ENCODE measurements around the gene DDA1. TPM values are rescaled to one million over a fixed set of nuclear protein-coding genes. Genes with fewer than 3 reads are reported as not detected.

DDA1 gene
- total RNA-seq, 2 donors from 2014 or later: 8.9 to 13.5 TPM

DNA sequence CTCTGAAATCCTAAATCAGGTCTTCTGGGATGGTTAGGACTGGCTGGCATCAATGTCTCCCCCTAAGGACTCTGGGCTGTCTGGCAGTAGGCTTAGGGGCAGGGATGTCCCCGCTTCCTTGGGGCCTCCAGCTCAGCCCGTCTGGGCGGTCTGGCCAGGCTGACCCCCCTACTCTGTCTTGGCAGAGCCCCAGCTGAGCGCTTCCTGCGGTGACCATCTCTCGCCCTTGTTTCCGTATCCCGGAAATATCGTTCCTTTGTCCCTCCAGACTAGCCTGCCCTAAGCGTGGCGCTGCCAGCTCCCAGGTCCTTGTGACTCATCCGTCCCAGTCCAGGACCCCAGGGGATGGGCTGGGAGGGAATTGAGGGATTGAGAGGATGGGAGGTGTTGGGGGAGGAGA is 39.3 kb downstream of the DDA1 start:
- Histone ChIP-seq H3K9me3 (no peaks in the 10 kb centered on the region), H3K27ac (peak overlapping the region; percentile 73 to 94), H3K27me3 (replicated peaks; ENCODE audit: insufficient read depth) (no peaks in the 10 kb centered on the region), H3K4me3 (peak overlapping the region; percentile 56), H3K4me1 (ENCODE audit: control insufficient read depth in 1 of 2, low read depth in 2 of 2) (peaks cover 22 to 47% of the 10 kb centered on the region in 2 donors), H3K36me3 (no peaks in the 10 kb centered on the region)
- peak; percentile 23 for ATAC-seq (ENCODE audit: insufficient number of reproducible peaks, low FRiP score, low read depth)
- peak; percentile 51 for DNase-seq (ENCODE audit: low spot score)
- TF ChIP-seq, protein P1, sequence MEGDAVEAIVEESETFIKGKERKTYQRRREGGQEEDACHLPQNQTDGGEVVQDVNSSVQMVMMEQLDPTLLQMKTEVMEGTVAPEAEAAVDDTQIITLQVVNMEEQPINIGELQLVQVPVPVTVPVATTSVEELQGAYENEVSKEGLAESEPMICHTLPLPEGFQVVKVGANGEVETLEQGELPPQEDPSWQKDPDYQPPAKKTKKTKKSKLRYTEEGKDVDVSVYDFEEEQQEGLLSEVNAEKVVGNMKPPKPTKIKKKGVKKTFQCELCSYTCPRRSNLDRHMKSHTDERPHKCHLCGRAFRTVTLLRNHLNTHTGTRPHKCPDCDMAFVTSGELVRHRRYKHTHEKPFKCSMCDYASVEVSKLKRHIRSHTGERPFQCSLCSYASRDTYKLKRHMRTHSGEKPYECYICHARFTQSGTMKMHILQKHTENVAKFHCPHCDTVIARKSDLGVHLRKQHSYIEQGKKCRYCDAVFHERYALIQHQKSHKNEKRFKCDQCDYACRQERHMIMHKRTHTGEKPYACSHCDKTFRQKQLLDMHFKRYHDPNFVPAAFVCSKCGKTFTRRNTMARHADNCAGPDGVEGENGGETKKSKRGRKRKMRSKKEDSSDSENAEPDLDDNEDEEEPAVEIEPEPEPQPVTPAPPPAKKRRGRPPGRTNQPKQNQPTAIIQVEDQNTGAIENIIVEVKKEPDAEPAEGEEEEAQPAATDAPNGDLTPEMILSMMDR (IDR thresholded peaks at IDR 0.05): no peak

DNA sequence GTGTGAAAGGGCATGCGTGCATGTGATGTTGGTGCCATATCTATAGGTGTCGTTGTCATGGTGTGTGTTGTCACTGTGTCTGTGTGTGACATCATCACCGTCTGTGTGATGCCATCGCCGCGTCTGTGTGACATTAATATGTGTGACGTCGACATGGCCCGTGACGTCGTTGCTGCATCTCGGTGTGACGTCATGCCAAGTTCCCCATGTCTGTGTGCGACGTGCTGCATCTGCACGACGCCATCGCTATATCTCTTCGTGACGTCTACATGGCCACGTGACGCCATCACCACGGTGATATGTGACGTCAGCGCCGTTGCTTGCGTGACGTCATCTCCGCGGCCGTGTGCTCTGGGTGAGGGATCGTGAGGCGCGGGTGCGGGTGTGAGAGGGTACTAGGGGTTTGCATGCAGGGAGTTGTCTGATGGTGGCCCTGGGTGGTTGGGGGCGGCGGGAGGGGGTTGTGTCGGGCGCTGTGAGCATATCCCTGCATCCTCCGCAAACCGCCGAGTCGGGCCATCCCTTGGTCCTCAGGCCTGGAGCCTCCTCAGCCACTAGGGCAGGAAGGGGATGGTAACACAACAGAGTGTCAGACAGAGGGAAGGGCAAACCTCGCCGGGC is 42.6 kb downstream of the DDA1 start:
- Histone ChIP-seq H3K9me3 (no peaks in the 10 kb centered on the region), H3K27me3 (replicated peaks; ENCODE audit: insufficient read depth) (no peaks in the 10 kb centered on the region), H3K4me3 (no peak overlapping the region), H3K4me1 (ENCODE audit: control insufficient read depth in 1 of 2, low read depth in 2 of 2) (peaks cover 21 to 36% of the 10 kb centered on the region in 2 donors), H3K36me3 (no peaks in the 10 kb centered on the region), H3K27ac (no peak overlapping the region)
- DNase-seq (ENCODE audit: low spot score): no peak
- TF ChIP-seq, protein P1 (IDR thresholded peaks at IDR 0.05): no peak
- no peak for ATAC-seq (ENCODE audit: insufficient number of reproducible peaks, low FRiP score, low read depth)

DNA sequence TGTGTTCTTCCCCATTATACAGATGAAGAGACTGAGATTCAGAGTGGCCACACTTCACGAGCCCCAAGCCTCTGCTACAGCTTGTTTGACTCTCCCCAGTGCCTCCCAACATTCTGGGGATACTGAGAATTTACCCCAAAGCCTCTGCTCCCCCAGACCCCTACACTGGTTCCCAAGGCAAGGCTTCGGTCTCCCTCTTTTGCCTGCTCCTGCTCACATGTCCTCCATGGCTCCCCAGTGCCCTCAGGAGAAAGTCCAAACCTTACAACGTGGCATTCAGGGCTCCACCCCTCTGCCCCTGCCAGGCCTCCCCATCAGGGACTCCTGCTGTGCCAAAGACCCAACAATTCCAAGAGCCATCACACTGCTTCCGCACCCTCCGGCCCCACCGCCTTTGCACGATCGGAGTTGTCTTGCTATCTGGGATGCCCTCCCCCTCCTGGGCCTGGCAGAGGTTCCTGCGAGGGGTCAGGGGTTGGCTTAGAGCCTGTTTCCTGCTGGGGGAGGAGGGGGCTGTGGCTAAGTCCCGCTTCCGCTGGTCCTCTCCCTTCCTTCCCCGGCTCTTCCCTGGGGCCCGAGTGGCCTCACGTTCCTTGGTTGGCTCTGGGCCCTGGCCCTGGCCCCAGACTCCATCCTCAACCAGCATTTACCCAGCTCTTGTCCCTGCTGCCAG is 43.4 kb downstream of the DDA1 start:
- H3K4me3 ChIP-seq: no peak overlapping the region
- ATAC-seq (ENCODE audit: insufficient number of reproducible peaks, low FRiP score, low read depth) (no peak), DNase-seq (ENCODE audit: low spot score) (no peak)
- H3K4me1 ChIP-seq (ENCODE audit: control insufficient read depth in 1 of 2, low read depth in 2 of 2): peaks cover 13 to 29% of the 10 kb centered on the region in 2 donors
- H3K27me3 ChIP-seq (replicated peaks; ENCODE audit: insufficient read depth): no peaks in the 10 kb centered on the region
- TF ChIP-seq, protein P1 (IDR thresholded peaks at IDR 0.05): no peak
- H3K36me3 ChIP-seq: no peaks in the 10 kb centered on the region
- H3K27ac ChIP-seq: peak overlapping the region in 1 of 2 donors; percentile 39
- H3K9me3 ChIP-seq: no peaks in the 10 kb centered on the region

DNA sequence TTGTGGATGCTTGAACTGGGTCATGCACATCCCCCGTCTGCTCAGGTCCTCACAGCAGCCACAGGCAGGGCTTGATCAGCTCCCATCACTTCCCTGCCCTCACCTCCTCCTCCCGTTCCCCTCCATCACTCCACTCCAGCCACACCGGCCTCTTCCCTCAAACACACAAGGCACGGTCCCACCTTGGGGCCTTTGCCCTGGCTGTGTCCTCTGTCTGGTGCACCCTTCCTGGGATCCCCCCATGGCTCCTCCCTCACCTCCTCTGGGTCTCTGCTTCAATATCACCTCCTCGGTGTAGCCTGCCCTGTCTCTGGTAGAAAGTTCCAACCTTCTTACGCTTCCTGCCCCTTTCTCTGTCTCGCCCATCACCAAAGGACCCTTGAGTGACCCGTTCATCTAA is 44.0 kb downstream of the DDA1 start:
- TF ChIP-seq, protein P1 (IDR thresholded peaks at IDR 0.05): no peak
- Histone ChIP-seq H3K4me1 (ENCODE audit: control insufficient read depth in 1 of 2, low read depth in 2 of 2) (peaks cover 6 to 29% of the 10 kb centered on the region in 2 donors), H3K4me3 (no peak overlapping the region), H3K36me3 (no peaks in the 10 kb centered on the region), H3K27ac (no peak overlapping the region), H3K9me3 (no peaks in the 10 kb centered on the region), H3K27me3 (replicated peaks; ENCODE audit: insufficient read depth) (no peaks in the 10 kb centered on the region)
- ATAC-seq (ENCODE audit: insufficient number of reproducible peaks, low FRiP score, low read depth) (no peak), DNase-seq (ENCODE audit: low spot score) (no peak)

DNA sequence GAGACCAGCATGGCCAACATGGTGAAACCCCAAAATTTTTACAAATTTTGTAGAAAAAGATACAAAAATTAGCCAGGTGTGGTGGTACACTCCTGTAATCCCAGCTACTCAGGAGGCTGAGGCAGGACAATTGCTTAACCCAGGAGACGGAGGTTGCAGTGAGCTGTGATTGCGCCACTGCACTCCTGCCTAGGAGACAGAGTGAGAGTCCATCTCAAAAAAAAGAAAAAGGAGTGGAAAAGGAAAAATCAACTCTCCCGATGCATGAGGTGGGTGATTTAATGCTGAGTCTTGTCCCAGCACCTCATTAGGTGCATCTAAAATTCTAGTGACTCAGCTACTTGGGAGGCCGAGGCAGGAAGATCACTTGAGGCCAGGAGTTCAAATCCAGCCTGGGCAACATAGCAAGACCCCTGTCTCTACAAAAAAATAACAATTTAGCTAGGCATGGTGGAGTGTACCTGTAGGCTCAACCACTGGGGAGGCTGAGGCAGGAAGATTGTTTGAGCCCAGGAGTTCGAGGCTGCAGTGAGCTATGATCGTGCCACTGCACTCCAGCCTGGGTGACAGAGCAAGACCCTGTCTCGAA is 47.8 kb downstream of the DDA1 start:
- H3K27me3 ChIP-seq (replicated peaks; ENCODE audit: insufficient read depth): no peaks in the 10 kb centered on the region
- DNase-seq (ENCODE audit: low spot score): no peak
- no peak overlapping the region for H3K27ac ChIP-seq
- ATAC-seq (ENCODE audit: insufficient number of reproducible peaks, low FRiP score, low read depth): no peak
- no peak overlapping the region for H3K4me3 ChIP-seq
- TF ChIP-seq, protein P1 (IDR thresholded peaks at IDR 0.05): no peak
- H3K9me3 ChIP-seq: no peaks in the 10 kb centered on the region
- H3K4me1 ChIP-seq (ENCODE audit: control insufficient read depth in 1 of 2, low read depth in 2 of 2): peaks cover 0 to 17% of the 10 kb centered on the region in 2 donors
- no peaks in the 10 kb centered on the region for H3K36me3 ChIP-seq
